KMS-11 (cell line): Measurements from ENCODE around the gene THEM4.

ENCODE experiments used
- H2AFZ ChIP-seq: fragments of 200-600 bp; sonication (generic); 2 replicates; pipeline ENCODE4 v1.6.1; 2016; ENCODE audit warnings: antibody characterized with exemption, mixed run types, low read depth
- H3K27ac ChIP-seq: fragments of 200-600 bp; sonication (generic); 2 replicates; pipeline ENCODE4 v1.6.1; 2016; ENCODE audit warnings: mild to moderate bottlenecking, mixed run types
- H3K27me3 ChIP-seq: fragments of 200-600 bp; sonication (generic); 2 replicates; pipeline ENCODE4 v1.6.1; 2017; ENCODE audit warnings: mild to moderate bottlenecking, low read depth, mixed run types, moderate library complexity; ENCODE audit not compliant: insufficient read depth
- H3K36me3 ChIP-seq: fragments of 200-600 bp; sonication (generic); 2 replicates; pipeline ENCODE4 v1.6.1; 2017; ENCODE audit warnings: mild to moderate bottlenecking, mixed run types; ENCODE audit not compliant: insufficient read depth
- H3K4me1 ChIP-seq: fragments of 200-600 bp; sonication (generic); 2 replicates; pipeline ENCODE4 v1.6.1; 2016; ENCODE audit warnings: mild to moderate bottlenecking, low read depth, mixed run types; ENCODE audit not compliant: poor library complexity, severe bottlenecking
- H3K4me2 ChIP-seq: fragments of 200-600 bp; sonication (generic); 2 replicates; pipeline ENCODE4 v1.7.0; 2016; ENCODE audit warnings: mild to moderate bottlenecking, mixed run types
- H3K4me3 ChIP-seq: fragments of 200-600 bp; sonication (generic); IDR thresholded peaks from 2 replicates; pipeline ENCODE4 v1.6.1; 2017; ENCODE audit warnings: low read depth, low read length, mixed read lengths; ENCODE audit not compliant: insufficient read depth
- H3K79me2 ChIP-seq: fragments of 200-600 bp; sonication (generic); 2 replicates; pipeline ENCODE4 v1.6.1; 2016; ENCODE audit warnings: low read depth, mixed run types; ENCODE audit not compliant: insufficient read depth
- H3K9ac ChIP-seq: fragments of 200-600 bp; sonication (generic); 2 replicates; pipeline ENCODE4 v1.6.1; 2016; ENCODE audit warnings: mild to moderate bottlenecking, mixed run types
- H4K20me1 ChIP-seq: fragments of 200-600 bp; sonication (generic); 2 replicates; pipeline ENCODE4 v1.6.1; 2016; ENCODE audit warnings: mild to moderate bottlenecking, mixed run types; ENCODE audit not compliant: insufficient read depth
- TF ChIP-seq, protein P1 (sequence below): fragments of 200-600 bp; sonication (generic); conservative IDR thresholded peaks from 2 replicates; pipeline ENCODE4 v1.6.1; 2017; ENCODE audit warnings: low read depth, mild to moderate bottlenecking, antibody characterized with exemption, low read length, moderate library complexity, mixed read lengths

THEM4 gene

DNA sequence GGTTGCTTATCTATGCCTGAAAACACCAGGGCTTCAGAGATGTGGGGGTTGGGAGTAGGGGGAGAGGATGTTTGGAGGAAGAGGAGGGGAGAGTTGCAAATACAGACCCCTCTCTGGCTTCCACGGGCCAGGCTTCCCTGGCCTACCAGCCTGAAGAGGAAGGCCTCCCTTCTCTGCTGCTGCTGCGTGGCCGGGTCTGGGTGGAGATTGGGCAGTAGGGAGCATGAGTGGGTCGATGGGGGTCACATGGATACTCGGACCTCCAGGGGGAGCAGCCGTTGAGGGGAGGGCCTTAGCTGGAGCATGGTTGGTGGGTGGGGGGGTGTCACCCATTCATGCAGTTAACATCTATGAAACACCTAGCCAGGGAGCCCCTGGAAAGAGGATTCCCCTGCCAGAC is 79.3 kb downstream of the THEM4 start:
- Histone ChIP-seq H3K4me2 (no peak overlapping the region), H4K20me1 (no peaks in the 10 kb centered on the region), H3K4me1 (peaks cover 30% of the 10 kb centered on the region), H3K79me2 (no peaks in the 10 kb centered on the region), H3K4me3 (no peak overlapping the region), H3K9ac (no peak overlapping the region), H3K36me3 (no peaks in the 10 kb centered on the region), H3K27ac (no peak overlapping the region), H3K27me3 (no peaks in the 10 kb centered on the region), H2AFZ (no peak overlapping the region)
- TF ChIP-seq, protein P1, sequence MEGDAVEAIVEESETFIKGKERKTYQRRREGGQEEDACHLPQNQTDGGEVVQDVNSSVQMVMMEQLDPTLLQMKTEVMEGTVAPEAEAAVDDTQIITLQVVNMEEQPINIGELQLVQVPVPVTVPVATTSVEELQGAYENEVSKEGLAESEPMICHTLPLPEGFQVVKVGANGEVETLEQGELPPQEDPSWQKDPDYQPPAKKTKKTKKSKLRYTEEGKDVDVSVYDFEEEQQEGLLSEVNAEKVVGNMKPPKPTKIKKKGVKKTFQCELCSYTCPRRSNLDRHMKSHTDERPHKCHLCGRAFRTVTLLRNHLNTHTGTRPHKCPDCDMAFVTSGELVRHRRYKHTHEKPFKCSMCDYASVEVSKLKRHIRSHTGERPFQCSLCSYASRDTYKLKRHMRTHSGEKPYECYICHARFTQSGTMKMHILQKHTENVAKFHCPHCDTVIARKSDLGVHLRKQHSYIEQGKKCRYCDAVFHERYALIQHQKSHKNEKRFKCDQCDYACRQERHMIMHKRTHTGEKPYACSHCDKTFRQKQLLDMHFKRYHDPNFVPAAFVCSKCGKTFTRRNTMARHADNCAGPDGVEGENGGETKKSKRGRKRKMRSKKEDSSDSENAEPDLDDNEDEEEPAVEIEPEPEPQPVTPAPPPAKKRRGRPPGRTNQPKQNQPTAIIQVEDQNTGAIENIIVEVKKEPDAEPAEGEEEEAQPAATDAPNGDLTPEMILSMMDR: no peak

DNA sequence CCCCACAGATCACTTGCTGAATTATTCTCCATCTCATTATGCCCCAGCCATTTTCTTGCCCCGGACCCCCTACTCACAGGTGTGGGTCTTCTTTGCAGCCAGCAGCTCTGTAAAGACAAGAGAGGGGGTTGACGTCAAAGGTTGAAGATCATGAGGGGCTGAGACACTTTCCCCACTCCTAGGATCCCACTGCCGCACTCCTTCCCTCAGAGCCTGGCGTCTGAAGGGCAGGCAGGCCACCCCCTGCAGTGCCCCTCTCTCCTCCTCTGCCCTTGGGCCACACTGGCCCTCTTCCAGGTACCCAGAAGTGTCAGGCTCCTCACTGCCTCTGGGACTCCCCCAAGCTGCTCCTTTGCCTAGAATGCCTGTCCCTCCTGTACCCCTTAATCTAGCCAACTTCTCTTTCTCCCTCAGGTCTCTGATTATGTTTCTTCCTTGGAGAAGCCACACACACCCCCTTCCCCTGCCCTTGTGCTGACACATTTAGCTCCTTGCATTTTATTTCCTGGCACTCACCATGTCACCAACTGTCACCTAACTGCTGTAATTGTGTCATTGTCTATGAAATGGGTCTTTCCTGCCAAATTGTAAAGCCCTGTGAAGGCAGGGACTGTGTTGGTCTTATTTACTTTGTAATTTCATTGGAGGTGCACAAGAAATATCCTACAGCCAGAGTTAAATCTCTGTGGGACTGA is 79.8 kb downstream of the THEM4 start:
- no peaks in the 10 kb centered on the region for H3K79me2 ChIP-seq
- H3K9ac ChIP-seq: no peak overlapping the region
- no peak overlapping the region for H2AFZ ChIP-seq
- TF ChIP-seq, protein P1: no peak
- H3K4me1 ChIP-seq: peaks cover 26% of the 10 kb centered on the region
- no peaks in the 10 kb centered on the region; the same call in 1 of the 2 replicates for H3K27me3 ChIP-seq
- H3K4me2 ChIP-seq: no peak overlapping the region
- no peak overlapping the region for H3K4me3 ChIP-seq
- no peak overlapping the region for H3K27ac ChIP-seq
- H4K20me1 ChIP-seq: no peaks in the 10 kb centered on the region
- H3K36me3 ChIP-seq: no peaks in the 10 kb centered on the region

DNA sequence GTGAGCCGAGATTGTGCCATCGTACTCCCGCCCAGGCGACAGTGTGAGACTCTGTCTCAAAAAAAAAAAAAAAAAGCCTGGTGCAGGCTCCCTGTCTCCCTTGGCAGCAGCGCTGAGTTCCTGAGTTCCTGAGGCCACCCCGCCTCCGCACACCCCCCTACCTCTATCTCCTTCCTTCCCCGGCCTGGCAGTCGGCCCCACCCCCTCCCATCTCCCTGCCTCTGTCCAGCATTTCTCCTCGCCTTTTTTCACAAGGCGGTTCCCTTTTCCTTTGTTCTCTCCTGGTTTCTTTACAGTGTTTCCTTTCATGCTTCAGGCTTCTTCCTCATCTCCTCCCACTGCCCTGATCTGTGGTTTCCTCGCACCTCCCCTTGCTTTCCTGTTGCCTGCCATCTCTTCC is 80.4 kb downstream of the THEM4 start:
- no peak overlapping the region for H3K4me3 ChIP-seq
- H3K27ac ChIP-seq: no peak overlapping the region
- no peaks in the 10 kb centered on the region for H4K20me1 ChIP-seq
- H3K36me3 ChIP-seq: no peaks in the 10 kb centered on the region
- no peaks in the 10 kb centered on the region; the same call in 1 of the 2 replicates for H3K27me3 ChIP-seq
- H3K79me2 ChIP-seq: no peaks in the 10 kb centered on the region
- H3K4me1 ChIP-seq: peaks cover 20% of the 10 kb centered on the region
- no peak overlapping the region for H2AFZ ChIP-seq
- H3K9ac ChIP-seq: no peak overlapping the region
- H3K4me2 ChIP-seq: no peak overlapping the region
- TF ChIP-seq, protein P1: no peak

DNA sequence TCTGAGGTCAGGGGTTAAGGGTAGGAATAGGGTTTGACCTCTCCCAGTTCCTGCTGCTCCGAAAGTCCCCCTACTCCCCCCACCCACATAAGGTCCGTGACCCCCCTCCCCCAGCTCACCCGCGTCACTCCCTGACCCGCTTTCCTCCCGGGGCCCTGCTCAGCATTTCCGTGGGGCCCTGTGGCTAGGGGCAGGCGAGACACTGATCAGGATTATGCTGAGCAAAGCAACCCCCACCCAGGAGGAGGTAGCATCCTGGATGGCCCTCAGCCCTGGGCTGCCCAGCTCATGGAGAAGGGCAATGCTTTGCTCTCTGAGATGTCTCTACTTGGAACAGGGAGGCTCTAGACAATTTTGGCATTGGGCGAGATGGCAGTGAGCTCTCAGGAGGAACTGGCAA is 81.5 kb downstream of the THEM4 start:
- no peak overlapping the region for H3K27ac ChIP-seq
- H3K4me3 ChIP-seq: no peak overlapping the region
- no peaks in the 10 kb centered on the region for H3K79me2 ChIP-seq
- TF ChIP-seq, protein P1: no peak
- no peak overlapping the region for H3K9ac ChIP-seq
- H4K20me1 ChIP-seq: no peaks in the 10 kb centered on the region
- H3K36me3 ChIP-seq: no peaks in the 10 kb centered on the region
- peaks cover 14% of the 10 kb centered on the region for H3K4me1 ChIP-seq
- no peak overlapping the region for H2AFZ ChIP-seq
- no peak overlapping the region for H3K4me2 ChIP-seq
- H3K27me3 ChIP-seq: no peaks in the 10 kb centered on the region; the same call in 1 of the 2 replicates
